ENCODE results near the gene WIZ. TPM values are rescaled to one million over a fixed set of nuclear protein-coding genes. Genes with fewer than 3 reads are reported as not detected.

Gene WIZ
- total and polyA plus RNA-seq, 10 of the 15 experiments (the other 5 are each of a cell fraction or from before 2014, with no cell fraction given): 0.10 to 26.7 (median 2.7) TPM

DNA sequence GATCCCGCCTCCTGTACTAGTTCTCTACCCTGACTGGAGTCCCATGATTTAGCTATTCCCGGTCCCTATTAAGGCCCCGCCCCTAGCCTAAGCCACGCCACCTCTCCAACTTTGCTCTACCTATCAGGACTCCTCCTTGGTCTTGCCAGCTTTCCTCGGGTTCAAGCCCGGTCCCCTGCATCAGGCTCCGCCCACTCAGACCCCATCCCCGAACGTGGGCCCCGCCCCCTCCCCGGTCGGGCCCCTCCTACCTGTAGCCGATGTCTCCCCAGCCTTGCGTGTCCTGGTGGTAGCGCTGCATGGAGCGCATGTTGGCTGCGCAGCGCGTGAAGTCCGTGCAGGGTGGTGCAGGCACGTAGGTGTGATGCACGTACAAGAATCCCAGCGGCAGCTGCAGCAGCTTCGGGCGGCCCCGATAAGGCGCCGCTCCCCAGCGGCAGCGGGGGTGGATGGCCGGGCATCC, 21.9 kb upstream of the WIZ start:
- Histone ChIP-seq H3K36me3 (ENCODE audit: control insufficient read depth in 2 of 2, insufficient read depth in 2 of 2, low read length in 1 of 2) (no peaks in the 10 kb centered on the region), H3K4me3 (no peak overlapping the region), H3K9me3 (replicated peaks; ENCODE audit: control insufficient read depth, insufficient read depth, low read length) (no peaks in the 10 kb centered on the region; the same call in 2 of the 3 replicates), H3K27ac (ENCODE audit: control insufficient read depth, insufficient read depth) (no peak overlapping the region), H3K79me2 (ENCODE audit: control insufficient read depth, insufficient read depth, low read length) (no peaks in the 10 kb centered on the region), H2AFZ (ENCODE audit: control insufficient read depth, low read depth, low read length) (no peak overlapping the region), H4K20me1 (ENCODE audit: control insufficient read depth, insufficient read depth) (no peaks in the 10 kb centered on the region), H3K27me3 (replicated peaks in 1 of 2; ENCODE audit: control insufficient read depth in 2 of 2, insufficient read depth in 2 of 2, low read length in 1 of 2) (no peaks in the 10 kb centered on the region), H3K4me1 (ENCODE audit: control insufficient read depth, insufficient read depth, low read length) (peaks cover 9% of the 10 kb centered on the region), H3K4me2 (ENCODE audit: control insufficient read depth, insufficient read depth) (no peak overlapping the region), H3K9ac (ENCODE audit: control insufficient read depth, insufficient read depth, low read length) (no peak overlapping the region)
- ChIA-PET RAD21 (ENCODE audit: unreplicated experiment) (no interaction called here), SMC1A (ENCODE audit: uncharacterized antibody, unreplicated experiment) (no interaction called here), CTCF (no interaction called here), POLR2A (no interaction called here)
- ATAC-seq (no peak), FAIRE-seq (no peak), DNase-seq (ENCODE audit: low read depth, low spot score) (no peak)
- intact Hi-C loops (cut with micrococcal nuclease; ENCODE audit: unreplicated experiment): no loop called here
- in situ Hi-C loops (cut with MboI): no loop called here
- 90% methylated on average over 27 of the region's 31 CpGs for WGBS (ENCODE audit: insufficient coverage, insufficient replicate concordance, low lambda C conversion rate, missing lambda C conversion rate)
- BruUV-seq (replicated peaks): no TSS peak
- no peak for TF ChIP-seq NFXL1 (IDR thresholded peaks at IDR 0.05; ENCODE audit: borderline replicate concordance)
- no peak for TF ChIP-seq CEBPB (IDR thresholded peaks at IDR 0.05; ENCODE audit: borderline replicate concordance in 1 of 2, low read depth in 2 of 2, low read length in 2 of 2)
- TF ChIP-seq, protein P1, sequence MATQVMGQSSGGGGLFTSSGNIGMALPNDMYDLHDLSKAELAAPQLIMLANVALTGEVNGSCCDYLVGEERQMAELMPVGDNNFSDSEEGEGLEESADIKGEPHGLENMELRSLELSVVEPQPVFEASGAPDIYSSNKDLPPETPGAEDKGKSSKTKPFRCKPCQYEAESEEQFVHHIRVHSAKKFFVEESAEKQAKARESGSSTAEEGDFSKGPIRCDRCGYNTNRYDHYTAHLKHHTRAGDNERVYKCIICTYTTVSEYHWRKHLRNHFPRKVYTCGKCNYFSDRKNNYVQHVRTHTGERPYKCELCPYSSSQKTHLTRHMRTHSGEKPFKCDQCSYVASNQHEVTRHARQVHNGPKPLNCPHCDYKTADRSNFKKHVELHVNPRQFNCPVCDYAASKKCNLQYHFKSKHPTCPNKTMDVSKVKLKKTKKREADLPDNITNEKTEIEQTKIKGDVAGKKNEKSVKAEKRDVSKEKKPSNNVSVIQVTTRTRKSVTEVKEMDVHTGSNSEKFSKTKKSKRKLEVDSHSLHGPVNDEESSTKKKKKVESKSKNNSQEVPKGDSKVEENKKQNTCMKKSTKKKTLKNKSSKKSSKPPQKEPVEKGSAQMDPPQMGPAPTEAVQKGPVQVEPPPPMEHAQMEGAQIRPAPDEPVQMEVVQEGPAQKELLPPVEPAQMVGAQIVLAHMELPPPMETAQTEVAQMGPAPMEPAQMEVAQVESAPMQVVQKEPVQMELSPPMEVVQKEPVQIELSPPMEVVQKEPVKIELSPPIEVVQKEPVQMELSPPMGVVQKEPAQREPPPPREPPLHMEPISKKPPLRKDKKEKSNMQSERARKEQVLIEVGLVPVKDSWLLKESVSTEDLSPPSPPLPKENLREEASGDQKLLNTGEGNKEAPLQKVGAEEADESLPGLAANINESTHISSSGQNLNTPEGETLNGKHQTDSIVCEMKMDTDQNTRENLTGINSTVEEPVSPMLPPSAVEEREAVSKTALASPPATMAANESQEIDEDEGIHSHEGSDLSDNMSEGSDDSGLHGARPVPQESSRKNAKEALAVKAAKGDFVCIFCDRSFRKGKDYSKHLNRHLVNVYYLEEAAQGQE (IDR thresholded peaks at IDR 0.05; ENCODE audit: low read depth, low read length): no peak
- TF ChIP-seq, protein P2, sequence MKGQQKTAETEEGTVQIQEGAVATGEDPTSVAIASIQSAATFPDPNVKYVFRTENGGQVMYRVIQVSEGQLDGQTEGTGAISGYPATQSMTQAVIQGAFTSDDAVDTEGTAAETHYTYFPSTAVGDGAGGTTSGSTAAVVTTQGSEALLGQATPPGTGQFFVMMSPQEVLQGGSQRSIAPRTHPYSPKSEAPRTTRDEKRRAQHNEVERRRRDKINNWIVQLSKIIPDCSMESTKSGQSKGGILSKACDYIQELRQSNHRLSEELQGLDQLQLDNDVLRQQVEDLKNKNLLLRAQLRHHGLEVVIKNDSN (IDR thresholded peaks at IDR 0.05; ENCODE audit: borderline replicate concordance, extremely low read length, insufficient read depth, low read depth, low read length): no peak
- TF ChIP-seq, protein P3, sequence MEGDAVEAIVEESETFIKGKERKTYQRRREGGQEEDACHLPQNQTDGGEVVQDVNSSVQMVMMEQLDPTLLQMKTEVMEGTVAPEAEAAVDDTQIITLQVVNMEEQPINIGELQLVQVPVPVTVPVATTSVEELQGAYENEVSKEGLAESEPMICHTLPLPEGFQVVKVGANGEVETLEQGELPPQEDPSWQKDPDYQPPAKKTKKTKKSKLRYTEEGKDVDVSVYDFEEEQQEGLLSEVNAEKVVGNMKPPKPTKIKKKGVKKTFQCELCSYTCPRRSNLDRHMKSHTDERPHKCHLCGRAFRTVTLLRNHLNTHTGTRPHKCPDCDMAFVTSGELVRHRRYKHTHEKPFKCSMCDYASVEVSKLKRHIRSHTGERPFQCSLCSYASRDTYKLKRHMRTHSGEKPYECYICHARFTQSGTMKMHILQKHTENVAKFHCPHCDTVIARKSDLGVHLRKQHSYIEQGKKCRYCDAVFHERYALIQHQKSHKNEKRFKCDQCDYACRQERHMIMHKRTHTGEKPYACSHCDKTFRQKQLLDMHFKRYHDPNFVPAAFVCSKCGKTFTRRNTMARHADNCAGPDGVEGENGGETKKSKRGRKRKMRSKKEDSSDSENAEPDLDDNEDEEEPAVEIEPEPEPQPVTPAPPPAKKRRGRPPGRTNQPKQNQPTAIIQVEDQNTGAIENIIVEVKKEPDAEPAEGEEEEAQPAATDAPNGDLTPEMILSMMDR (IDR thresholded peaks at IDR 0.05 in 2 of 3, conservative IDR thresholded peaks at IDR 0.05 in 1 of 3; ENCODE audit: control insufficient read depth in 2 of 3, extremely low read depth in 1 of 3, insufficient read depth in 1 of 3, low read depth in 3 of 3, low read length in 3 of 3): no peak
- TF ChIP-seq JUND (IDR thresholded peaks at IDR 0.05; ENCODE audit: low read depth, low read length): no peak
- TF ChIP-seq ZBTB11 (CRISPR knock-in tag; IDR thresholded peaks at IDR 0.05): no peak
- no peak for TF ChIP-seq FOXM1 (IDR thresholded peaks at IDR 0.05; ENCODE audit: low read depth, low read length)
- TF ChIP-seq STAT1 (conservative IDR thresholded peaks at IDR 0.05): no peak
- TF ChIP-seq EED (IDR thresholded peaks at IDR 0.05; ENCODE audit: low read depth): no peak
- no peak for TF ChIP-seq EZH2 (IDR thresholded peaks at IDR 0.05; ENCODE audit: borderline replicate concordance, control insufficient read depth, low read depth, low read length)
- TF ChIP-seq NFYA (IDR thresholded peaks at IDR 0.05; ENCODE audit: borderline replicate concordance, low read depth, low read length): no peak
- no peak for TF ChIP-seq TCF7 (IDR thresholded peaks at IDR 0.05; ENCODE audit: borderline replicate concordance)
- no peak for TF ChIP-seq ASH2L (IDR thresholded peaks at IDR 0.05; ENCODE audit: borderline replicate concordance, low read depth)
- no peak for TF ChIP-seq FOXK2 (IDR thresholded peaks at IDR 0.05)
